HG03064 (cell line): ENCODE measurements around the gene GNAI1.
"Not testable (repeated sequence)": the region's sequence is repeated elsewhere in the genome, so short reads cannot be mapped to it uniquely, and the experiment has no call there.

Experiments used
- ATAC-seq: cut with Tn5 transposase; IDR thresholded peaks from one replicate; pipeline ENCODE4 v1.9.1; 2021; ENCODE audit warnings: low read depth; ENCODE audit not compliant: unreplicated experiment

The GNAI1 gene

GRCh38 chr7:80154656-80155333 lies 20.2 kb downstream of the GNAI1 start:
- ATAC-seq, result no peak

- ATAC-seq, result no peak
Measured at GRCh38 chr7:80155374-80155773, 20.7 kb downstream of the GNAI1 start.

GRCh38 chr7:80157770-80158169 lies 23.1 kb downstream of the GNAI1 start:
- not testable (repeated sequence) for ATAC-seq

GRCh38 chr7:80159802-80160201 lies 25.2 kb downstream of the GNAI1 start:
- ATAC-seq, result no peak

- no peak for ATAC-seq
Measured at GRCh38 chr7:80161466-80161865, 26.8 kb downstream of the GNAI1 start.

GRCh38 chr7:80165177-80165576 lies 30.5 kb downstream of the GNAI1 start:
- ATAC-seq, result no peak

- ATAC-seq, result no peak
Measured at GRCh38 chr7:80170445-80170844, 35.8 kb downstream of the GNAI1 start.

- ATAC-seq, result no peak
Measured at GRCh38 chr7:80172387-80172786, 37.8 kb downstream of the GNAI1 start.

- no peak for ATAC-seq
Measured at GRCh38 chr7:80175744-80176143, 41.1 kb downstream of the GNAI1 start.

GRCh38 chr7:80181411-80181810 lies 46.8 kb downstream of the GNAI1 start:
- ATAC-seq, result no peak

- no peak for ATAC-seq
Measured at GRCh38 chr7:80182630-80183276, 48.1 kb downstream of the GNAI1 start.

- ATAC-seq, result no peak
Measured at GRCh38 chr7:80183351-80183750, 48.7 kb downstream of the GNAI1 start.

- ATAC-seq, result no peak
Measured at GRCh38 chr7:80183900-80184685, 49.5 kb downstream of the GNAI1 start.

GRCh38 chr7:80184693-80185092 lies 50.1 kb downstream of the GNAI1 start:
- ATAC-seq, result no peak

- no peak for ATAC-seq
Measured at GRCh38 chr7:80185571-80185970, 50.9 kb downstream of the GNAI1 start.

GRCh38 chr7:80186721-80187120 lies 52.1 kb downstream of the GNAI1 start:
- ATAC-seq, result no peak

- no peak for ATAC-seq
Measured at GRCh38 chr7:80187279-80187678, 52.6 kb downstream of the GNAI1 start.

GRCh38 chr7:80187727-80188126 lies 53.1 kb downstream of the GNAI1 start:
- ATAC-seq, result no peak

- ATAC-seq, result no peak
Measured at GRCh38 chr7:80189638-80190037, 55.0 kb downstream of the GNAI1 start.

- ATAC-seq, result no peak
Measured at GRCh38 chr7:80197627-80198026, 63.0 kb downstream of the GNAI1 start.

GRCh38 chr7:80199051-80199450 lies 64.4 kb downstream of the GNAI1 start:
- ATAC-seq, result no peak

GRCh38 chr7:80204454-80204853 lies 69.8 kb downstream of the GNAI1 start:
- no peak for ATAC-seq
